Skin epidermis (tissue), 12 donors: ENCODE measurements around the gene FREM2.

ENCODE experiments used
- H3K27ac ChIP-seq, 21 experiments: fragments of 200-600 bp; sonication (generic) in 11 of 21; one replicate each; pipeline ENCODE4 v1.5.0; 2020; ENCODE audit warnings: mild to moderate bottlenecking in 3 of 21, inconsistent platforms in 2 of 21, moderate library complexity in 2 of 21
- H3K4me3 ChIP-seq, 7 experiments: fragments of 200-600 bp; sonication (generic) in 2 of 7; one replicate each; pipeline ENCODE4 v1.5.0; 2020; ENCODE audit warnings: inconsistent platforms in 2 of 7, mild to moderate bottlenecking in 2 of 7, moderate library complexity in 1 of 7

FREM2 gene

GRCh38 chr13:38685974-38686576 is 802 bp upstream of the FREM2 start:
- Histone ChIP-seq H3K4me3 (peak overlapping the region in 4 of 7 experiments; percentile 17 to 40 (median 38)), H3K27ac (no peak overlapping the region)

GRCh38 chr13:38687246-38688229 is 661 bp downstream of the FREM2 start:
- H3K4me3 ChIP-seq = peak overlapping the region; percentile 6 to 40 (median 17)
- H3K27ac ChIP-seq = no peak overlapping the region

- Histone ChIP-seq H3K27ac (no peak overlapping the region), H3K4me3 (no peak overlapping the region)
Observed at GRCh38 chr13:38688674-38689073, 1.8 kb downstream of the FREM2 start.

GRCh38 chr13:38690231-38690630 is 3.4 kb downstream of the FREM2 start:
- no peak overlapping the region for H3K4me3 ChIP-seq
- no peak overlapping the region for H3K27ac ChIP-seq

GRCh38 chr13:38693168-38693567 is 6.3 kb downstream of the FREM2 start:
- no peak overlapping the region for H3K27ac ChIP-seq

GRCh38 chr13:38693641-38694040 is 6.8 kb downstream of the FREM2 start:
- Histone ChIP-seq H3K27ac (no peak overlapping the region), H3K4me3 (no peak overlapping the region)

More at GRCh38 chr13:38693168-38693567, 6.3 kb downstream of the FREM2 start:
- H3K4me3 ChIP-seq = no peak overlapping the region

- Histone ChIP-seq H3K27ac (no peak overlapping the region), H3K4me3 (no peak overlapping the region)
Observed at GRCh38 chr13:38697197-38697596, 10.3 kb downstream of the FREM2 start.

GRCh38 chr13:38697628-38698333 is 10.9 kb downstream of the FREM2 start:
- H3K27ac ChIP-seq = no peak overlapping the region
- no peak overlapping the region for H3K4me3 ChIP-seq

GRCh38 chr13:38700051-38700450 is 13.2 kb downstream of the FREM2 start:
- no peak overlapping the region for H3K27ac ChIP-seq
- H3K4me3 ChIP-seq = no peak overlapping the region

GRCh38 chr13:38702669-38703068 is 15.8 kb downstream of the FREM2 start:
- Histone ChIP-seq H3K27ac (no peak overlapping the region), H3K4me3 (no peak overlapping the region)

- no peak overlapping the region for H3K27ac ChIP-seq
- H3K4me3 ChIP-seq = no peak overlapping the region
Observed at GRCh38 chr13:38703255-38703654, 16.4 kb downstream of the FREM2 start.

GRCh38 chr13:38705365-38705764 is 18.5 kb downstream of the FREM2 start:
- Histone ChIP-seq H3K4me3 (no peak overlapping the region), H3K27ac (no peak overlapping the region)

GRCh38 chr13:38707460-38707859 is 20.6 kb downstream of the FREM2 start:
- H3K4me3 ChIP-seq = no peak overlapping the region
- H3K27ac ChIP-seq = no peak overlapping the region

GRCh38 chr13:38713046-38713445 is 26.2 kb downstream of the FREM2 start:
- Histone ChIP-seq H3K4me3 (no peak overlapping the region), H3K27ac (no peak overlapping the region)

- Histone ChIP-seq H3K27ac (no peak overlapping the region), H3K4me3 (no peak overlapping the region)
Observed at GRCh38 chr13:38718374-38718773, 31.5 kb downstream of the FREM2 start.

GRCh38 chr13:38730332-38730731 is 43.5 kb downstream of the FREM2 start:
- Histone ChIP-seq H3K4me3 (no peak overlapping the region), H3K27ac (no peak overlapping the region)

- no peak overlapping the region for H3K27ac ChIP-seq
Observed at GRCh38 chr13:38733146-38733545, 46.3 kb downstream of the FREM2 start.

GRCh38 chr13:38735665-38736440 is 49.0 kb downstream of the FREM2 start:
- Histone ChIP-seq H3K4me3 (no peak overlapping the region), H3K27ac (no peak overlapping the region)

More at GRCh38 chr13:38733146-38733545, 46.3 kb downstream of the FREM2 start:
- H3K4me3 ChIP-seq = no peak overlapping the region

- Histone ChIP-seq H3K4me3 (no peak overlapping the region), H3K27ac (no peak overlapping the region)
Observed at GRCh38 chr13:38743466-38743865, 56.6 kb downstream of the FREM2 start.

- Histone ChIP-seq H3K27ac (no peak overlapping the region), H3K4me3 (no peak overlapping the region)
Observed at GRCh38 chr13:38752686-38753085, 65.8 kb downstream of the FREM2 start.
